ENCODE data around the gene KCNAB2.

The KCNAB2 gene

DNA sequence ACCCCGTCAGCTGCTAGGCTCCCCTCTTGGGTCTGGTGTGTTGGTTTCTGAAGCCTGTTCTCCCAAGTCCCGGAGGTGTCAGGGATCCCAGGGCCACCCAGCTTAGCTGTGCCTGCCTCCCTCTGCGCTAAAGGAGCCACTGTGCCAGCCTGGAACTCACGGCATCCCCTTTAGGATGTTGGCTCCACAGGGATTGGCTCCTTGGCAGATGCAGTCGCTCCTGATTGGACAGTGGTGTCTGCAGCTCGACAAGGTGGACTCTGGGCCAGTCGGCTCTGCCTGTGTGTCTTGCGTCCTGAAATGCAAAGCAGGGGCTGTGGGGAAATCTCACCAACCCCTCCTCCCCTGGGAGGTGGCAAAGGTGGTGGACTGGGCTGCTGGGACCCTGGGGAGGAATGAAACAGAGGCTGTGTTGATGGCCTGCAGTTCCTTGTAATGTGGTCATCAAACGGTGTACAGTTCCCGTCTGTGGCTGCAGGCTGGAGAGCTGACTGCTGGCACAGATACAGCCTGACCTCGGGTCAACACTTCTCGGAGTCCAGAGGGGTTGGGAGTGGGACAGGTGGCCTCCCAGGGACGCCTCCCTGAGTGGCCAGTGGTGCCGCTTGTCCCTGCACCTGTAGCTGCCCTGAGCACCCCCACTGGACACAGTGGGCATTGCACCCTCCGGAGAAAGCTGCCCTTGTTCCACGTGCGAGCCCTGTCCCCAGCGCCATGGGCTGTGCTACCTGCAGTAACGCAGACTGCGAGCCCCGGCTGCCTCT, 11.5 kb upstream of the KCNAB2 start:
- no peak for DNase-seq

DNA sequence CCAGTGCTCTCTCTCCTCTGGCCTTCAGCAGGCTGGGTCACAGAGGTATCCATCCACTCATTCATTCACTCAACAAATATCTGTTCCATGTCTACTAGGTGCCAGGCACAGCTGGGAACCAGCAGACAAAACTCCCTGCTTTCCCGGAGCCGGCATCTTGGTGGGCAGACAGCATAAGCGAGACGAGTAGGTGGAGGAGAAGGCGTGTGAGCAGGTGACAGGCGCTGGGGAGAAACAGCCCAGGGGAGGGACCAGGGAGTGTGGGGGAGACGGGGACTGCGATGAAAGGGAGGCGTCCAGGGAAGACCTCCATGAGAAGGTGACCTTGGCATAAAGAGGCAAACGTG, 11.0 kb upstream of the KCNAB2 start:
- no peak for DNase-seq

DNA sequence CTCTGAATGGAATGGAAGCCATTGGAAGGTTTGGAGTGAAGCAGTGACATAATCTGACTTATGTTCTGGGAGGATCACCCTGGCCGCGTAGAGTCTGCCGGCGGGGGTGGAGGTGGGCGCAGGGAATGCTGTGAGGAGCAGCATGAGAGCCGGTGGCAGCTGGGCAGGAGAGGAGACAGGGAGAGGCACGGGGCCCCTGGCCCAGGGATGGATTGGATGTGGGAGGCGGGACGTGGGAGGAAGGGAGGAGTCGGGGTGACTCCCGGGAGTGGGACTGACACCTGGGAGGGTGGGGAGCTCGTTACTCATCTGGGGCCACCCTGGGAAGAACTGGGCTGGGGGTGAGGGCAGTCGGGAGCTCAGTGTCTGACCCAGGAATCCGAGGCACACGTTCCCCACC, 10.4 kb upstream of the KCNAB2 start:
- no peak for DNase-seq

GRCh38 chr1:6035719-6036118, 10.0 kb upstream of the KCNAB2 start:
- DNase-seq: no peak

- no peak for DNase-seq
Measured at GRCh38 chr1:6037338-6037762, 8.3 kb upstream of the KCNAB2 start.

DNA sequence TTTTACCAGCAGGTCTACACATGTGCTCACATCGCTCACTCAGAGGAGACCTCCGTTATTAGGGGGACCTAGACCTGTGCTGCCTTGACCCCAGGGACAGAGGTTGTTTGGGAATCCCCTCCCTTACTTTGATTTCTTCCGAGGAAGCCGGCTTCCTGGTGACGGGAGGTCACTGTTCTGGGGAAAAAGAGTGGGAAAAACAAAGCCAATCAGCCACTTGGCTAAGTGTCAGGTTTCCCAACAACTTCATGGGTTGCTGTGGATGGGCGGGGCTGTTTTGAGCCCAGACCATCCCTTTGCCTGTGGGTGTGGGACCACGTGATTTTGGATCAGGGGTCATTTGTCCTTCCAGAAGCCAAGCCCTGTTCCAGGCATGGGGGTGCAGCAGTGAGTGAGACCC, 7.1 kb upstream of the KCNAB2 start:
- DNase-seq: no peak

DNA sequence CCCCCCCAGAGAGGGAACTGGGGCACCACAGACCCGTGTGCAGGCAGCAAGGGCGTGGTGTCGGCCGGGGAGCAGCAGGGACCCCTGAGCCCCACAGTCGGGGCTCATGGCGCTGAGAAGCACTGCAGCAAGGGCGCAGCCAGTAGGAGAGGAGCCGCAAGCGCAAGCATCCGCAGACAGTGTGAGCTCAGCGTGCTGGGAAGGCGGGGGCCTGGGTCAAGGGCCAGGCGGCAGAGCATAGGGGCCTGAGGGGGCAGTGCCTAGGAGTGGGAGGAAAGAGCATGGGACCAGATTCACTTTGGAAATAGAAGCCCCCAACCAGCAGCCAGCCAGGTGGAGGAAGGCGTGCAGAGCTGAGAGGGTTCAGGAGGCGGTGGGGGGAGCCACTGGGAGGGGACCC, 6.7 kb upstream of the KCNAB2 start:
- no peak for DNase-seq

GRCh38 chr1:6040444-6040843, 5.2 kb upstream of the KCNAB2 start:
- no peak for DNase-seq

DNA sequence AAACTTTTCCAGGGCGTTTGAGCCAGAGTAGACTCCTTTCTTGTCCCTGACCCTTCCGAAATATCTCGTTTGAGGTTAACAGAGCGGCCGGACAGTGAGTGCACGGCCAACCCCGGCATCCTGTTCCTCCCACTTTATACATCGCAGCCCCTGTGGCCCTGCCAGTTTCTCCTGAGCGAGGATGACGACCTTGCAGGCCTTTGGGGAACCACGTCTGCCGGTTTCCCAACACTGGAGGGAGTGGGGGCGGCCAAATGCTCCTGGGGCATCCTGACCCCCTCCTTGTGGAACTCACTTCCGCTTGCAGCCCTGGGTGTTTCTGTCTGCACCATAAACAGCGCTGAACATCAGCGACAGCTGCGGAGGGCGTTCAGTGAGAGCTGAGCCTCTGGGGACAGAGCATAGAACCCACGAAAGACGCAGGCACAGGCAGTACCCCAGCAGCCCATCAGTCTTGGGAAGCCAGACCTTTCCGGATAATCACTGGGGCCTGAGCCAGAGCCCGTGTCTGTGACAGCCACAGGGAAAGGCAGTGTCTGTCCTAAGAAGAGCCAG, 4.8 kb upstream of the KCNAB2 start:
- DNase-seq: no peak

- DNase-seq: no peak
Measured at GRCh38 chr1:6041432-6042062, 4.1 kb upstream of the KCNAB2 start.

DNA sequence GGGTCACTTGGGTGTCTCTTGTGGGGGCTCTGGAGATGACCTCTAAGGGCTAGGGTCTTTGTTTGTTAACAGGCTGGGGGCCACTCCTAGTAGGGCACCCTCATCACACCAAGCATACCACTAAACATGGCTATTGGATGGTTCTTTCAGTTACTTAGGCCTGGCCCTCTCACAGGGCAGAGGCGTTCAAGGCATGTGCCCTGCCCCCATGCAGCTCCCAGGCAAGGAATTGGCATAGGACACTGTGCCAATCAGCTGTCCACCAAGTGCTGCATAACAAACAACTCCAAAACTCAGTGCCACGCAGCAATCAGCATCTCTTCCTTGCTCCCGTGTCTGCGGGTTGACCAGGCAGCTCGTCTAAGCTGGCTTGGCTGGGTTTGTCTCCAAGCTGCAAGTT, 2.1 kb upstream of the KCNAB2 start:
- DNase-seq: no peak

DNA sequence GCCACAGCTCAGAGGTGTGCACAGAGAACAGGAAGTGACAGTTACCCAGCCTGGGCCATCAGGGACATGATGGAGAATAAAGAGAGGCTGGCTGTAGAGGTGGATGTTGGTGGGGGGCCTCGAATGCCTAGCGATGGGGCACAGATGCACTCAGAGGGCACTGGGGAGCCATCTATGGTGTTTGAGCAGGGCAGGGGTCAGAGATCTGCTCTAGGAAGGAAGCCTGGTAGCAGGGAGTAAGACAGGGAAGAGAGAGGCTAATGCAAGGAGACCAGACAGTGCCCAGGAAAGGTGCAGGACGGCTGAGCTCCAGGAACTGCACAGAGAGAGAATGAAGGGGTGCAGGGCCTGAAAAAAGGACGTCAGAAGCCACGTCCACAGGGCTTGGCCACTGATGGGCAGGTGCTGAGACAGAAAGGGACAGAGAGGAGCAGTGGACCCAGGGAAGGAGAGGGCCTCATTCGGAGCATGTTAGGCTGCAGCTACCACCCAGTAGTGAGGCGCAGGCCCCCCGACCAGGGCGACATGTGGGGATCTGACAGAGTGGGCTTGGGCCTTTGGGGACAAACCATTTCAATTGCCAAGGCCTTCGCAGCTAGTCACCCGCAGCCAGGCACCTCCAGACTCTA, 1.1 kb upstream of the KCNAB2 start:
- no peak for DNase-seq

DNA sequence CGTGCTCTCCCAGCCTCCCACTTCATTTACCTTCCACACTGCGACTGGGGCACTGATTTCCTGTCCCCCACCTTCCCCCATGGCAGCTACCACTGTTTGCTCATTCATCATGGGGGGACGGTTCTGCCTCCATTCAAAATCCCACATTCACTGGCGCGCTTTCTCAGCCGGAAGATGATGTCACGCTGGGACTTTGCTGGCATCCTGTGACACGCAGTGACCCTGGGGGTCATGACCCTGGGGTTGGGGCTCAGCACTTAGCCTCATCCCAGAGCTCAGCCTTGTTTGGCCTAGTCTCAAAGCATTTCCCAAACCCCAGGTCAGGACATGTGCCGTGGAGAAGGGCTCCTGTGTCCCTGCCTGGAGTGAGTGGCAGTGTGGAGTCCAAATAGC, 582 bp upstream of the KCNAB2 start:
- DNase-seq: no peak

GRCh38 chr1:6046279-6046678, 591 bp downstream of the KCNAB2 start:
- DNase-seq: no peak

- no peak for DNase-seq
Measured at GRCh38 chr1:6048179-6048867, 2.6 kb downstream of the KCNAB2 start.

DNA sequence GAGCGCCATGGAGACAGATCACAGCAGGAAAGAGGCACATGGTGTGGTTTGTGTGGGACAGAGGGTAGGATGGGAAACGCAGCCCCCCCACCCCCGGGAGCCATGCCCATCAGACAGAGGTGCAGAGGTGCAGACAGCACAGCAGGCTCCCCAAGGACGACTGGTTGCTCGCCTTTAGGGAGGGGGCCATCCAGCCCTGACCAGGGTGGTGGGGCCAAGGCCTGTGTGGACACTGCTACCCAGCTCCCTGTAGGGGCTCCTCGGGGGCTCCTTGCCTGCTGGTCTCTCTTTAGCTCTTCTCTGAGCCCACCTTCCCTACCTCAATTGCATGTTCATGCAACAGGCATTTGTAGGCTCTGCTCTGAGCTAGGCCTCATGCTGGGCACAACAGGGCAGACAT, 3.7 kb downstream of the KCNAB2 start:
- no peak for DNase-seq

- no peak for DNase-seq
Measured at GRCh38 chr1:6051423-6051822, 5.7 kb downstream of the KCNAB2 start.

DNA sequence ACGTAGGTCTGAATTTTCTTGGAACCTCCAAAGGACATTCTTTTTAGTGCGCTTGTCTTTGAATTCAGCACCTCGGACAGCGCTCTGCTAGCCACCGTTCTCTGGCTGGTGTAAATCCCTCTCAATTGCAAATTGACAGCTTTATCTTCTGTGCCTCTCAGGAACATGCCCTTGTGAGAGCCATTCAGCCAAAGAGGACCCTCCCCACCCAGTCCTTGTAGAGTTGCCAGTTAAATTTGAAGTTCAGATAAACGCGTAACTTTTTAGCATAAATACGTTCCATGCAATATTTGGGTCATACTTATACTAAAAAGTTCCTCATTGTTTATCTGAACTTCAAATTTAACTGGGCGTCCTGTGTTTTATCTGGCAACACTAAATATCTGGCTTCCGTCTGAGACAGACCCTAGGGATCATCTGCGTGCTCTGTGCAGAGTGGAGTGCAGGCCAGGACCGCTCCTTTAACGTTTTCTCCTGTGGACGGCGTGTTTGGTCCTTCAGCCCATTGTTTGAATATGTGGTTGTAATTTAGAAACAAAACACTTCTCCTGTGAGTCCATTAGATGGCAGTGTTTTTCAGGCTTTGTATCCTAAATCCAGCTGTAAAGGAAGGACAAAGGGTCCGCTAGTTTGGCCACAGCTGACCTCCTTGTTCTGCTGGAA, 7.0 kb downstream of the KCNAB2 start:
- no peak for DNase-seq

DNA sequence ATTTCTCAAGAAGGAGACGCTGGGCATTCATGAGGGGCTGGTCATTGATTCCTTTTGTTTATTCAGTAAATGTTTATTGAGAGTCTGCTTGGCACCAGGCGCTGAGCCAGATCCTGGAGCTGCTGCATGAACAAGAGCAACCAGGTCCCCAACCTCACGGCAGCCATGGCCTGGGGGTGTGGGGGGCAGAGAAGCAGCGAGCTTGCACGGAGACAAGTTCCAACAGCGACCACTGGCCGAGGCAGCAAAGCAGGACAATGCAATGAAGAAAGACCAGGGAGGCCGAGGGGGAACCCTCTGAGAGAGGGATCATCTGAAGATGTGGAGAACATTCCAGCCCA, 7.5 kb downstream of the KCNAB2 start:
- no peak for DNase-seq

DNA sequence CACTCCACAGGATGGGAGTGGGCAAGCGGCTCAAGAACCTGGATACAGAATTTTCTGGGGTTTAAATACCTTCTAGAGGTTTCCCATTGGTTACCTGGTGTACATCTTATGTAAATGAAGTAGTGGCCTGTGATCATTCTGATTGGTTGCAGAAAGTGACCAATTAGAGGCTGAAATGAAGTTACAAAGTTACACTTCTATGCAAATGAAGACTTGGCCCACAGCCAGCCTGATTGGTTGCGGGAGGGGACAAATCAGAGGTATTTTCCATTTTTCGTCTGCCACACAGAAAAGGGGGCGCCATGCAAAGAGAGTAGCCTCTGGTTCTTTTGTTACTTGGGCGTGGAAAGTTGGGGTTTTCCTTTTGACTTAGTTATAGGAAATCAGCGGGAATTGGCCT, 8.9 kb downstream of the KCNAB2 start:
- DNase-seq: no peak

DNA sequence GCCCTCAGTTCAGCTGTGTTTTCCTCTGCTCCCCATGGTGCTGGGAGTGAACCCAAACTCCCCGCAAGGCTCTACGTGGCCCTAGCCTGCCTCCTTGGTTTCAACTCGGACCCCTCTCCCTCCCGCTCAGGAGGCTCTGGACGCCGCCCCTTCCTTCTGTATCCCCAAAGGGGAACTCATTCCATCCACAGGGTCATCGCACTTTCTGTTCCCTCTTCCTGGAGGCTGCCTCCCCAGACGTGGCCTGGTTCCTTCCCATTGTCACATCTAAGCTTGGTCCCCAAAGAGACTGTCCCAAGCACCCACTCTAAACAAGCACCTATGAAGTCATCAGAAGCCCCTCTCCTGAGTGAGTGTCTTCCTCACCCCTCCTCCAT, 10.9 kb downstream of the KCNAB2 start:
- DNase-seq: no peak

DNA sequence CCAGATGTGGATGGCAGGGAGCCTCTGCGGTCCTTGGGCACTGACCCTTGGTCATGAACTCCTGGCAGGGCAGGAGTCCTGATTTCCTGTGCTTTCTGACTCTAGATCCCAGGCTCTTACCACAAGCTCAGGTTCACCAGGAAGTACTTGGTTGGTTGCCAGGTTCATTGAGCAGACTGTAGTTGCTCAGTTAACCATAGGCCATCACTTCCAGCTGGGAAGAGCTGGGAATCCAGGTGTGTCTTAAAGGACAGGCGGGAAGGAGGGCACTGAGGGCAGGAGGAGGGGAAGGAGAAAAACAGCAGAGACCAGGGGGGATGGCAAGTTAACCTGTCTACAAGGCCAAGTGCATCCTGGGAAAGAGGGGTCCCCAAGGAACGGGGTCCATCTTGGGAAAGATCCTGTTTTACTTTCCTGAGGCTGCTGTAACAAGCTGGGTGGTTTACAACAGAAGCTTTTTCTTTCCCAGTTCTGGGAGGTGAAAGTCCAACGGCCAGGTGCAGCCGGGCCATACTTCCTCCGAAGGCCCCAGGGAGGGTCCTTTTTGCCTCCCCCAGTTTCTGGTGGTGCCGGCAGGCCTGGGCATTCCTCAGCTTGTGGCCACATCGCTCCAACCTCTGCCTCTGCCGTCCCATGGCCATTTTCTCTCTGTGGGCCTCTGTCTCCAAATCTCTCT, 11.6 kb downstream of the KCNAB2 start:
- no peak for DNase-seq

- no peak for DNase-seq
Measured at GRCh38 chr1:6059866-6060265, 14.2 kb downstream of the KCNAB2 start.

All from activated effector memory CD4-positive, alpha-beta T cell treated with Interleukin-2 at 50 U/mL for 16 hours (primary cell).